ENCODE results near the gene SYT11.
"Not testable (repeated sequence)": the region's sequence is repeated elsewhere in the genome, so short reads cannot be mapped to it uniquely, and the experiment has no call there.

SYT11 gene

GRCh38 chr1:155889566-155889965, 30.2 kb downstream of the SYT11 start:
- no peak overlapping the region for H3K4me3 ChIP-seq (ENCODE audit: low read depth, low read length)
- no peak for TF ChIP-seq CTCF (IDR thresholded peaks at IDR 0.05; ENCODE audit: low read depth, low read length)

- H3K4me3 ChIP-seq (ENCODE audit: low read depth, low read length): no peak overlapping the region
- TF ChIP-seq CTCF (IDR thresholded peaks at IDR 0.05; ENCODE audit: low read depth, low read length): no peak
These were observed 30.9 kb downstream of the SYT11 start for GRCh38 chr1:155890251-155890650.

- peak overlapping the region; percentile 4; the same call in 1 of the 2 replicates for H3K4me3 ChIP-seq (ENCODE audit: low read depth, low read length)
These were observed 33.4 kb downstream of the SYT11 start for GRCh38 chr1:155892796-155893195.

GRCh38 chr1:155893389-155894142, 34.2 kb downstream of the SYT11 start:
- peak overlapping the region; percentile 4 for H3K4me3 ChIP-seq (ENCODE audit: low read depth, low read length)

More at GRCh38 chr1:155892796-155893195, 33.4 kb downstream of the SYT11 start:
- TF ChIP-seq CTCF (IDR thresholded peaks at IDR 0.05; ENCODE audit: low read depth, low read length): no peak

GRCh38 chr1:155895617-155896016, 36.2 kb downstream of the SYT11 start:
- not testable (repeated sequence) for H3K4me3 ChIP-seq (ENCODE audit: low read depth, low read length)

More at GRCh38 chr1:155893389-155894142, 34.2 kb downstream of the SYT11 start:
- no peak for TF ChIP-seq CTCF (IDR thresholded peaks at IDR 0.05; ENCODE audit: low read depth, low read length)

- not testable (repeated sequence) for H3K4me3 ChIP-seq (ENCODE audit: low read depth, low read length)
These were observed 37.1 kb downstream of the SYT11 start for GRCh38 chr1:155896476-155896875.

GRCh38 chr1:155897746-155898145, 38.4 kb downstream of the SYT11 start:
- H3K4me3 ChIP-seq (ENCODE audit: low read depth, low read length): no peak overlapping the region
- TF ChIP-seq CTCF (IDR thresholded peaks at IDR 0.05; ENCODE audit: low read depth, low read length): no peak

GRCh38 chr1:155898888-155899287, 39.5 kb downstream of the SYT11 start:
- no peak for TF ChIP-seq CTCF (IDR thresholded peaks at IDR 0.05; ENCODE audit: low read depth, low read length)
- no peak overlapping the region for H3K4me3 ChIP-seq (ENCODE audit: low read depth, low read length)
